ENCODE results near the gene PFKL.
"Not testable (repeated sequence)": the region's sequence is repeated elsewhere in the genome, so short reads cannot be mapped to it uniquely, and the experiment has no call there.

The PFKL gene

DNA sequence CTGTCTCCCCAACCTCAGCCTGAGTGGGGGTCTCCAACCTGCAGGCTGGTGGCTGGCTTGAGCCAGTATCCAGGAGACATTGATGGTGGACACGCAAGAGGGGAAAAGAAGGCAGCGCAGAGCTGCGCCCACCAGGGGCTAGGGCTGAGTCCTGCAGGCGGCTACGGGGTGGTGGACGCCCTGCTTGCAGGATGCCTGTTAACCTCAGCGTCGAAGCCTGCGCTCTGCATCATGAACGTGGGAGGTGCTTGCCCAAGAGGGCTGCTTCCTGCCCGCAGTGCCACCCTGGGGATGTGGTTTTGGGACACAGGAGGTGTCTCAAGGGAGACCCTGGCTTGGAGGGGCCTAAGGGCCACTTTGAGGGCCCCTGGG, 27.7 kb downstream of the PFKL start:
- DNase-seq (ENCODE audit: low read depth in 2 of 2) = no peak

DNA sequence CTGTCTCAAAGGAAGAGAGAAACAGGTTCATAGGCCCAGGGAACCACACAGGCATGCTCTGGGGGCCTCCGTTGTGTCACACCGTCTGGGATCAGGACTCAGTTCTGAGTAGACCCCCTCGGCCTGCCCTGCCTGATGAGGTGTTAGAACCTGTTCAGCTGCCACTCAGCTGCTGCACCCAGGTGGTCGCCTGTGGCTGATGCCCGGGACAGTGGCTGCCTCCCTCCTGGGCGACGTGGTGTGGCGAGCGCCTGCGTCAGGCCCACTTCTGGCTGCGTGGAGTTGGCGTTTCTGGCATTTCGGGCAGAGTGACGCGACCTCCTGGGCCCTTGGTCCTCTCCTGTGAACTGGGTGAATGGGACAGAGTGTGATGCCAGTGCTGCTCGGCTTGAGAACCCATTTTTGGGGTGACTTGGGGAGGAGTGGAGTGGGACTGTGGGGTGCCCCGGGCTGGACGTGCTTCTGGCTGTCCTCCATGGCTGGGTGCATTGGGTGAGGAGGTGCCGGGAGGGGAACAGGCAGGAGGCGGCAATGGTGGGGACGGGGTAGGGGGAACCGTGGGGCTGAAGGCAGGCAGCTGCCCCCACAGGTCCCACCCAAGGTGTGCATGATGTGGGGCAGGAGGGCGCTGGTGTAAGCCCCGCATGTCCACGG, 28.5 kb downstream of the PFKL start:
- DNase-seq (ENCODE audit: low read depth in 2 of 2) = no peak

DNA sequence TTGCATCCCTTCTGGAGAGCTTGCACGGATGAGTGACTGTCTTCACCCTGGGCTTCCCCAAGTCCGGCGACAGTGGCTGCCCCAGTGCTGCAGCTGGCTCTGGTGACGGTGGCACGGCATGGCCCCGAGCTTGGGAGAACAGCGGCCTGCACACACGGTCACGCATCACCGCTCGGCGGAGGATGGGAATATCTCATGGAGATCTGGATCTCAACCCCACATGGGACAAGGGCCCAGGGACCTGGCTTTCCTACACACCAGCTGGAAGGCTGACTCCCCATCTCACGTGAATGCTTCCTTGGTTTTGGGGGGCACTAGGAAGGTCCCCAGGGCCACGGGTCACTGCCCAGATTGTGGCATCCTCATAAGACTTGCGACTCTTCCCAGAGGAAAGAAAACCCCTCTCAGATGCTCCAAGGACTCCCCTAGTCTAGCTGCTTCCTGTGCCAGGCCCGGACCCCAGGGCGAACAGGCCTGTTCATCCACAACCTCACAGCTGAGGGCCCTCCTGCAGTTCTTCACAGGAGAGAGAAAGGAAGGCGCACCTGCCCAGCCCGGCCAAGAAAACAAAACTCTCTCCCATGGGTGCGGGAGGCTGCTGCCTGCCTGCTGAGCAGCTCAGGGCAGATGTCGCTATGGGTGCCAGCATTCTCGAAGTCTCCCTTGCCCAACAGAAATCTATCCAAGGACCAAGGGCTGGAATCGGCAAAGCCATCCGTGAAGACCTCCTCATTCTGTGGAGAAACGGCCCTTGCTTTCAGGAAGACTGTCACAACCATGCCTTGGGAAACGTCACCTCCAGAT, 29.4 kb downstream of the PFKL start:
- DNase-seq (ENCODE audit: low read depth in 2 of 2) = no peak

DNA sequence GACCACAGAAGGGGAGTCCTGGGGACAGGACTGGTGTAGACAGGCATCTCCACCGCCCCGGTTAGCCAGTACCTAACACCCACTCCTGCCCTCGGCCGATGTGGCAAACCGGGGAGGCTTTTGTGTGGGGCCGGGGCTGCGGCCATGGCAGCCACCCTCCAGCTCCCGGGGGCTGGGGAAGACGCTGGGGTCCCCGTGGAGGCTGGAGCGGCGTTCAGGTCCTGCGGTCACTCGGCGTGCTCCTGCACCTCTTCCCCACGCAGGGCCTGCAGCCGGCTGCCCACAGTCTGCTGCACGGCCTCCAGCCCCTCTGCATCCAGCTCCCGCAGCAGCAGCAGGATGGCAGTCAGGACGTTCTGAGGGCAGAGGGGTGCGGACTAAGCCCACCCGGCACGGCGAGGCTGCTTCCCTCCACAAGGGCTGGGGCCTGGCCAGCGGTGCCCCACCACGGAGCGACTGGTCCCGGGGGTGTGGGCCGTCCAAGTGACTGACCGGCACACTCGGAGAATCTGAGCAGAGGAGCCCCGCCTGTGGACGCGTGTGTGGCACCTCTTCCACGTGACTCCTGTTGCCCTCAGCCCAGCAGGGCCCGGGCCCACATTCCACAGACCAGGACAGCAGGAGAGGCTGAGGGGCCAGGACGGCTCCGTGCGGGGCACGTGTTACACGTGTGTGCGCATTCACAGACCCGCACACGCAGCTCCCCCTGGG, 30.3 kb downstream of the PFKL start:
- no peak for DNase-seq (ENCODE audit: low read depth in 2 of 2)

DNA sequence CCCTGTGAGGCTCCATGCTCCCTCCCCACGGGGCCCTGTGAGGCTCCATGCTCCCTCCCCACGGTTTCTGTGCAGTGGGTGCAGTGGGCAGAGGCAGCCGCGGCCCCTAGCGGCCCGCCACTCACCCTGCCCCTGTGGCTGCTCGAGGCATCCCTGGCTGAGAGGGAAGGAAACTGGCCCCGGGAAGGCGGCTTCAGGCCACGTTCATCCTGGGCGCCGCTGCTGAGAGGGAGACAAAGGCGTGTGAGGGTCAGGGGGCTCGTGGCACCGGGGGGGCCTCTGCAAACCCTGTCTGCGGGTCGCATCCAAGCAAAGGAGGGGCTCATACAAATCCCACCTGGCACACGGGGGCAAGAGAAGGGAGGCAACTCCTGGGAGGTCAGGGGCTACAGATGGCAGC, 30.8 kb downstream of the PFKL start:
- DNase-seq (ENCODE audit: low read depth in 2 of 2) = no peak

DNA sequence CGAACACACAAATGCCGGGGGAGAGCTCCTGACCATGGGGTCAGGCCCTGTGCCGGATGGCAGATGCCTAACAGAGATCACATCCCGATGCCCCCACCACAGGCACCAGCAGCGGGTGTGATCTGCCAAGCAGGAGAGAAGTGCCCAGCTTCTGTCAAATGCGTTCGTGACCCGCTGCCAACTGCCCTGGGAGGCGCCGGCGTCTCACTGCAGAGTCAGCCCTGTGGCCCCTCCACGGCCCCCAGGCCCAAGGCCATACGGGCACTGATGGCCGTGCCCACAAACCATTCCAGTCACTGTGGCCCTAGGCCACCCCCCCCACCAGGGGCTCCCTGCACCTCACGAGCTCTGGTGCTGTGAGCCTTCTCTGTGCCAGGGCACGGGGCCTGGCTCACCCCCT, 31.4 kb downstream of the PFKL start:
- no peak for DNase-seq (ENCODE audit: low read depth in 2 of 2)

DNA sequence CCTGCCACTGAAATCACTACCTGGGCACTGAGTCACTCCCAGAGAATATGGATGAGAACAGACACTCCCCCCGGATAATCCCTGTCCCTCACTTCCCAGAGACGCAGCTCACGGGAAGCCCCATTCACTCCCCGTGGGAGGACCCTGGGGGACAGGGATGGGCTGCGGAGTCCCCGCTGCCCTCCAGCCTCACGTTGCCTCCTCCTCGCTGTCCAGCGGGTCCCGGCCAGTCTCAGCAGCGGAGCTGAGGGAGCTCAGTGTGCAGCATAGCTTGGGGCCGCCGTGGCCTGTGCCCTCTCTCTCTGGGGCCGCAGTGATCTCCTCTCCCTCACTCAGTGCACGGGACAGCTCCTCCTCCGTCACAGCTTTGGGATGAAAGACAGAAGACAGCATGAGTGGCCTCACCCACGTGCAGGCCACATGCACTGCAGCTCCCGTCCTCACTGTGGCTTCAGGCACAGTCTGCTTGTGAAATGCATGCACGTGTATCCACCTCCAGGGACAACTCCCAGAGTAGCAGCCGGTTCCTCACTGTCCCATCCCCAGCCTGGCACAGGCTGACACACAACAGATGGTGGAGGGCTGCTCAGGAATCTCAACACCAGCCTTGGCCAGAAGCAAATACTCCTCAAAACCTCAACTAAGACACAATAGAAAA, 31.9 kb downstream of the PFKL start:
- DNase-seq (ENCODE audit: low read depth in 2 of 2) = no peak

DNA sequence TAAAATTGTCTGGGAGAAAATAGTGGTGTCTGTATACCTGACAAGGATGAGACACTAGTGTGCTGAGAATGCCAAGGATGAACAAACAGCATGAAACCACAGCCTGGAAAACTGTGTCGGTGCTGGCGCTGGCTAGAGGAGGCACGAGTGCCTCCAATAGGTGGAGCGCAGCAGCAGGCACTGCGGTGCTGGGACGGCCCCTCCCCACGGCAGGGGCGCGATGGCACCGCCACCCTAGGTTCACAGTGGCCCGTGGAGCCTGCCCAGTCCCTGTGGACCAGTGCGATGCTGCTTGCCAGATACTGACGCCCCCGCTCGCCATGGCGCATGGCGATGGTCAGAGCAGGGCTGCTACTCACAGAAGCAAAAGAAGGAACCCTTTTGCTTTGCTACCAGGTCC, 32.5 kb downstream of the PFKL start:
- no peak for DNase-seq (ENCODE audit: low read depth in 2 of 2)

DNA sequence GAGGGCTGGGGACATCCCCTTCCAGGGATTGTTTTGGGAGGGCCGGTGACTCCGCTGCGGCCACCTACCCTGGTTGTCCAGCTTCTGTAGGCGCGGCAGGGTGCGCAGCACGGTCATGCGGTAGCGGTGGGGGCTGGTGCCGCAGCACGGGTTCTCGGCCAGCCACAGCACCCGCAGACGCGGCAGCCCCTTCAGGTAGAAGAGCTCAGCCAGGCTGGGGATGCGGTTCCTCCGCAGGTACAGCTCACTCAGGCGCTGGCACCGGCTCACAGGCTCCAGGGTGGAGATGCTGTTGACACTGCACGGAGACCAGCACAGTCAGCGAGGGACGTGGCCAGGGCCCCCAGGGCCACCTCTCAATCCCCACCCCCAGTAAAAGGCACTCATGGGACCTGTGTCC, 33.1 kb downstream of the PFKL start:
- no peak for DNase-seq (ENCODE audit: low read depth in 2 of 2)

DNA sequence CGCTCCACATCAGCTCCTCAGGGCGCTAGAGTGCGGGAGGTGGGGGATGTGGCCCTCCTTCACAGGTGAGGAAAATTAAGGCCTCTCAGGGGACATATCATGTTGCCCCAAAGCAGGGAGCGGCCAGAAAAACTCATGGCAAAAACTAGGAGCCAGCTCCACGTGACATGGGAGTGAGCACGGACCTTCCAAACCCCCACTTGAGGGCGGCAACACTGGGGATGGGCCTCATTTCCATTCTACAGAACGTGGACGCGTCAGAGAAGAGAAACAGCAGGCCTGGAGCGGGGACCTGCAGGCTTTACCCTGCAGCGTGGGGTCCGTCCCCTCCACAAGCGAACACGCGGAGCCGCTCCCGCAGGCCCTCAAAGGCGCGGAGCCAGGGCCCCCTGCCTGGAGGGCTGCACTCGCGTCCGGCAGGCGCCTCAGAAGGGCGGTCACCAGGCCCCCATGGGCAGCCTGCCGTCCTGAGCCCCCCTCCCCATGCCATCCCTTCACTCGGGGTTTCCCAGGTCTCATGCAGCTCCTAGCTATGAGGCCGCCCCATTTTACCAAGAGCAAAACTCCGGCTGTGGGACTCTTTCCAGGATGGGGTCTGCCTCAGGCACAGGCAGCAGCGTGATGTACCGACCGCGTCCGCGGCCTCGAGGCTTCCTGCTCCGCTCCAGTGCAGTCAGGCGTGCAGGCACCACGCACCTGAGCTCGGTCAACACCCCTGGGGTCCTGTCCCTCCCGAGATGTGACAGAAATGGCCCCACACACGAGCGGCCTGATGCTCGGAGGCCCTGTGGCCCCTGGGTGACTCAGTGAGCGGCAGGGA, 33.9 kb downstream of the PFKL start:
- DNase-seq (ENCODE audit: low read depth in 2 of 2) = no peak

DNA sequence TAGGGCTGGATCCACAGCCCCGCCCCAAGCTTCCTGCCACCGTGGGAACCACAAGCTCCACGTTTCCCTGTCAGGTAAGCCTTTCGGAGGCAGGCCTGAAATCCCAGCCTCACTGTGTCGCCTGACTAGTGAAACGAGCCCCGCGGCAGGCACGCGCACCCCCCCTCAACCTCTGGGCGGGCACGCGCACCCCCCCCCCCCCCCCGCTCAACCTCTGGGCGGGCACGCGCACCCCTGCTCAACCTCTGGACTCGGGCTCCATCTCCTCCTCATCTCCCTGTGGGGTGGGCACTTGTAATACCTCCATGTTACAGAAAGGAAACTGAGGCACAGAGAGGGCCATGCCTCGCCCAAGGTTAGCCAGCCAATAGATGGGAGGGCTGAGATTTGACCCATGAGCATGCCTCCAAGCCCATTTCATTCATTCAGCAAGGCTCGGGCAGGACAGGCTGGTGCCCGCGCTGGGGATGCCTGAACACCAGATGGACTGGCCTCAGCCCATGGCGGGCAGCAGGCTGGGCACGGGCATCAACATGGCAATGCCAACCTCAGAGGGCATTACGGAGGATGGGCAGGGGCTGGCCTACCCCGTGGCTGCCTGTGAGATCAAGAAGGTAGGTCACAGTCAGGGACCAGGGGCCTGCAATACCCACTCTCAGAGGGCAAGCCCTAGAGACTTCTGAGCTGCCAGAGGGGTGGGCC, 34.6 kb downstream of the PFKL start:
- DNase-seq (ENCODE audit: low read depth in 2 of 2) = no peak

DNA sequence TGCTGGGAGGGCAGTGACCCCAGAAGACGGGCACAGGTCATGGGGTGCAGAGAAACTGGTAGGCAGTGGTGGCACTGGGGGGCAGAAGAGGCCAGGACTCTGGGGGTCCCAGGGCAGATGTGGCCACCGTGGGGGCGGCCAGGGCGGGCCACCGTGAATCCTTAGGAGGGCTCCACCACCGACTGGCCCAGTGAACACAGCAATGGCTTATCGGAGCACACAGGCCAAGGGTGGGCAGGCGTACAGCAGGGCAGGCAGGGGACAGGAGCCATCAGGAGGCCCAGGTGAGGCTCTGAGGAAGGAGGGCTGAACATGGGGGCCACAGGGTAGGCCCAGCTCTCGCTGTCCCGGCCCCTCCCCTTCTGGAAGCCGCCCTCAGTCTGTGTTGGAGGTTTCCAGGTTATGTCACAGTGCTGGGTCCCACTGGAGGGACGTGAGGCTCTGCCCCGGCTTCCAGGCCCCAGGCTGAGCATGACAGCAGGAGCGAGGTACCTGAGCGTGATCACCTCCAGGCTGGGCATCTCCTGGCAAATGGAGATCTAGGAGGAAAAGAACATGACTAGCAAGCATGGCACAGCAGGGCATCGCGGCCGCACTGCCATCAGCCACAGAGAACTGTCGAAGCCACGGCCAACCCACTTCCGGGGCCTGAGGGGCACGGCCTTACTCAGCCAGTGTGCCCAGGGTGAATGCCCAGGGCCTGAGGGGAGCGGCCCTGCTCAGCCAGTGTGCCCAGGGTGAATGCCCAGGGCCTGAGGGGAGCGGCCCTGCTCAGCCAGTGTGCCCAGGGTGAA, 35.6 kb downstream of the PFKL start:
- no peak for DNase-seq (ENCODE audit: low read depth in 2 of 2)

DNA sequence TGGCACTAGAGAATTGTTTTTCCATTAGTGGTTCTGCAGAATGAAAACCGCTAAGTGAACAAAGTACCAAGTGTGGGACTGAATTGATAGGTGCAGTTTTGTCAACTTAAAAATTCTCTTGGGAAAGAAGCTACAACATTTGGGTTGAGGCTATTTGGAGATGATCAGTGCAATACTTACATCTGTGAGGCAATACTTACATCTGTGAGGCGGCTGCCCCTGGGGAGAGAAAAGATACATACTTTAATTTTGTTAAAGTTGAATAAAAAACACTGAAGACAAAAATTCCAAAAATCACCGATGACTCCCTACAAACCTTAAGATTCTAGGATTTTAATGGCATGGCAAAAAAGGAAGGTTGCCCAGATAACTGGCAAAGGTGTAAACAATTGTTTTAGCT, 37.6 kb downstream of the PFKL start:
- no peak for DNase-seq (ENCODE audit: low read depth in 2 of 2)

DNA sequence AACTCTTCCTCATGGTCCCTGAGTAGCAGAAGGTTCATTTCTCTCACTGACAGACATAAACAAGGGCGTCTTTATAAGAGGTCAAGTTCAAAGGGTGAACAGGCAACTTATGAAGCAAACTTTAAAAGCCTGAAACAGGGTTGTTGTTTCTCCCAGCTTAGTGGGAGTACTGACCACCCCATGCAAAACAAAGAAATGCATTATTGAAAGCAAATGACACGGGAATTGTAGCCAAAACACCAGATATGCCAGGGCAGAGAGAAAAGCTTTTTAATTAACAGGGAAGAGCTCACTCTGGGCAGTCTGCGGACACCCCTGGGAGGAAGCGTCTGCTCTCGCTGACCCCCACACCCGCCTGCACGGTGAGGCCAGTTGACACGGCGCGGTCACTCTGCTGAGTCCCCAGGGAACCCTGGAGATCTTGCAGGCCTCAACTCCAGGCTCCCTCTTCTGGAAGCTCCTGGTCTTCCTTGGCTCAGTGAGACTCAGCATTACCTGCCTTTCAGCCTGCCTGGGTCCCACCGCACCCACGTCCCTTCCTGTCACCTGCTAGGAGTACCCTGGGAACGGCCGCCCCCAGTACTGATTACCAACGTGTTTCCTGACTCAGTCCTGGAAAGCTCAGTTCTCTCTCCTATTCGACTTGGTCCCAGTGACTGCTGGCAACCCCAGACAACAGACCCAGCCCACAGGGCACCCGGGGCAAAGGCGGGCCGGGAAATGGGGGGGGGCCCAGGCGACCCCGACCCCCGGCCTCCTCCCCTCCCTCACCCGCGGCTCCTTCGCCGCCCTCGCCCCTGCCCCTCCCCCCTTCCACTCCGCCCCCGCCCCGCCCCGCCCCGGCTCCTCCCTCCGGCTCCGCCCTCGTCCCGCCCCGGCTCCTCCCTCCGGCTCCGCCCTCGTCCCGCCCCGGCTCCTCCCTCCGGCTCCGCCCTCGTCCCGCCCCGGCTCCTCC, 38.4 kb downstream of the PFKL start:
- DNase-seq (ENCODE audit: low read depth in 2 of 2) = no peak

DNA sequence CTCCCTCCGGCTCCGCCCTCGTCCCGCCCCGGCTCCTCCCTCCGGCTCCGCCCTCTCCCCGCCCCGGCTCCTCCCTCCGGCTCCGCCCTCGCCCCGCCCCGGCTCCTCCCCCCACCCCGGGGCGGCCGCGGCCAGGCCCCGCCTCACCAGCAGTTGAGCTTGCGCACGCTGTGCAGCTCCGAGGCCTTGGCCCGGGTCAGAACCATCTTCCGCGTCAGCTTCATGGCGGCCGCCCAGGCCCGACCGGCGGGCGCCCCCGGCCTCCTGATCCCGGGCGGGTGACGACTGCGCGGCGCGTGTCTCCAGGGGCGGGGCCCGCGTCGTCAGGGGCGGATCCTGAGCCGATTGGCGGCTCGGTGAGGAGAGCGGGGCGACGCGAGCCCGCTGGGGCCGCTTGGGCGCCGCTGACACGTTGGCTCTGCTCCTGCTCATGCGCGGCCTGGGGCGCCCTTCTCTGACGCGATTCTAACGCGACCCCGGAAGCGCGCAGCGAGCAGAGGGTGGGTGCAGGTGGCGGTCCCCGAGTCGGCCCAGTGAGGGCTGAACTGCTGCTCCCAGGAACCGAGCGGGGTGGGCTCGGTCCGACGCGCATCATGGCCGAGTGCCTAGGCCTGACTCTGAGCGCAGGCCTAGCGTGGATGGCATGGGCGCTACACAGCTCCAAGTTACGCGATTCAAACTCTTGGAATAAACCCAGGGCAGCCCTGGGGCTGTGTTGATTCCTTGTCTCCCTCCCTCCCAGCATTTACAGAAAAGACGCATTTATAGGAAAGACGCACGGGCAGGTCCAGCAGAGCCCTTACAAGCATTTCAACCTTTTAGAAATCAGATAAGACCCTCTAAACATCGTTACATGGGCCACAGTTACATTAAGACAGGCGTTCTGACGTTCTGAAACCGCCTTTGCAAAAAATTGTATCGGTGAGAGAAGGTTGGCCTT, 39.4 kb downstream of the PFKL start, which contains the start of gene CFAP410:
TSS of gene CFAP410 (minus strand) at position 420 of the 940 bp plus-strand sequence. CDS start at position 224, 196 bp downstream.
- DNase-seq (ENCODE audit: low read depth in 2 of 2) = peak; percentile 91 to 93

DNA sequence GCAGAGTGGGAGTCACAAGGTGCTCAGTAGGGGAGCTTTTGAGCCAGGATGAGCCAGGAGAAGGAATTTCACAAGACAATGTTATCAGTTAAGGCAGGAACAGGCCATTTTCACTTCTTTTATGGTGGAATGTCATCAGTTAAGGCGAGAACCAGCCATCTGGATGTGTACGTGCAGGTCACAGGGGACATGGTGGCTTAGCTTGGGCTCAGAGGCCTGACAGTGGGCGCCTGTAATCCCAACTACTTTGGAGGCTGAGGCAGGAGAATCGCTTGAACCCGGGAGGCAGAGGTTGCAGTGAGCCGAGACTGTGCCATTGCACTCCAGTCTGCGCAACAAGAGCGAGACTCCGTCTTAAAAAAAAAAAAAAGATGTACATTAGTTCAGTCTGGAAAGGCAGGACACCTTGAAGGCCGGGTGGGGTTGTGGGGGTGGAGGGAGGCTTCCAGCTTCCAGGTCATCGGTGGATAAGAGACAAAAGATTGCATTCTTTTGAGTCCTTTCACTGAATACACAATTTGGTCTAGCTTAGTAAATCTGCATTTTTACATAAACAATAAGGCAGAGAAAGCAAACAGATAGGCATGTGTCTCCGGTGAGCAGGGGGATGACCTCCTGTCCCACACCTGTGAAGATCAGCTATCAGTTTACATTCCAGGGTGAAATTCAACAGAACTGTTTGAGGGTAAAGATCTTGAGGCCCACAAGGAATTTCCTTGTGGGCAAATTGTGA, 42.0 kb downstream of the PFKL start:
- DNase-seq (ENCODE audit: low read depth in 2 of 2) = not testable (repeated sequence)

DNA sequence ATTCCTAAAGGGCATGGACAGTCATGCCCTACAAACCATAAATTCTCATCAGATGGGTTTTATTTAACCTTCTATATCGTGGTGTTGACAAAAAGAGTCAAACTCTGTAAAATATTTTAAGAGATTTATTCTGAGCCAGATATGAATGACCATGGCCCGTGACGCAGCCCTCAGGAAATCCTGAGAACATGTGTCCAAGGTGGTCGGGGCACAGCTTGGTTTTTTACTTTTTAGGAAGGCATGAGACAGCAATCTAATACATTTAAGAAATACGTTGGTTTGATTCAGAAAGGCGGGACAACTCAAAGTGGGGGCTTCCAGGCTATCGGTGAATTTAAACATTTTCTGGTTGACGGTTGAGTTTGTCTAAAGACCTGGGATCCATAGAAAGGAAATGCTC, 43.1 kb downstream of the PFKL start:
- DNase-seq (ENCODE audit: low read depth in 2 of 2) = not testable (repeated sequence)

Data from stimulated activated CD8-positive, alpha-beta memory T cell treated with anti-CD3 and anti-CD28 coated beads, Interleukin-2, amount 100 ng/mL, for 48 hours (primary cell).